Stomach (tissue), 9 donors: ENCODE measurements around the gene SPIN1. TPM values are rescaled to one million over a fixed set of nuclear protein-coding genes. Genes with fewer than 3 reads are reported as not detected.

Source experiments
- DNase-seq, 2 donors: peaks; one replicate each; pipeline versions ENCODE4 v3.0.0 to v3.0.0-alpha.2; 2013 to 2019
- H3K27ac ChIP-seq, 5 donors: fragments of 200-600 bp in 4 of 5; sonication (generic) in 4 of 5; one replicate each; pipeline ENCODE4 v1.5.1; 2013 to 2019; ENCODE audit warnings: mild to moderate bottlenecking in 1 of 5, moderate library complexity in 1 of 5
- H3K27me3 ChIP-seq, 3 donors: fragments of 200-600 bp; sonication (generic); one replicate each; pipeline ENCODE4 v1.5.1; 2017 to 2019; ENCODE audit warnings: mixed run types in 1 of 3
- H3K36me3 ChIP-seq, 4 donors: fragments of 200-600 bp; sonication (generic); 1 replicate in 3 of 4; 2 replicates in 1 of 4; pipeline ENCODE4 v1.5.1; 2016 to 2019
- H3K4me1 ChIP-seq, 4 donors: fragments of 200-600 bp; sonication (generic); one replicate each; pipeline ENCODE4 v1.5.1; 2016 to 2019
- H3K4me3 ChIP-seq, 4 donors: fragments of 200-600 bp; sonication (generic) in 3 of 4; one replicate each; pipeline ENCODE4 v1.5.1; 2016 to 2019; ENCODE audit warnings: mild to moderate bottlenecking in 1 of 4
- H3K9me3 ChIP-seq, 4 donors: fragments of 200-600 bp; sonication (generic); one replicate each; pipeline ENCODE4 v1.5.1; 2016 to 2019
- CTCF ChIP-seq, 7 experiments: fragments of 450-650 bp in 4 of 7; fragments of 200-600 bp in 3 of 7; sonication (generic) in 3 of 7; IDR thresholded peaks; one replicate each; pipeline ENCODE4 v1.5.1; 2016 to 2019; ENCODE audit warnings: antibody characterized with exemption in 7 of 7, control low read depth in 2 of 7, mild to moderate bottlenecking in 1 of 7
- EP300 ChIP-seq: sonication (generic); formaldehyde crosslinking; IDR thresholded peaks from one replicate; pipeline ENCODE4 v1.6.1; 2017; ENCODE audit warnings: antibody characterized with exemption
- POLR2A ChIP-seq, 4 donors: fragments of 450-650 bp; IDR thresholded peaks; one replicate each; pipeline ENCODE4 v1.6.1; 2016; ENCODE audit warnings: antibody characterized with exemption in 4 of 4, control low read depth in 2 of 4, mild to moderate bottlenecking in 1 of 4, moderate library complexity in 1 of 4
- POLR2AphosphoS5 ChIP-seq, 3 donors: sonication (generic); formaldehyde crosslinking; IDR thresholded peaks; one replicate each; pipeline ENCODE4 v1.6.1; 2016; ENCODE audit warnings: antibody characterized with exemption in 3 of 3
- WGBS, 5 donors: extraction: QIAGEN DNeasy Blood & Tissue Kit in 3 of 5; methylation state at CpG; one replicate each; pipeline versions ENCODE4 v1.1.5 to v1.1.7; 2013 to 2018; 5-methylcytosine and 5-hydroxymethylcytosine counted together
- intact Hi-C: fragments of 100-400 bp; cut with DNase I; formaldehyde crosslinking; loops from one replicate; pipeline ENCODE4 v1.15.1; 2023; ENCODE audit warnings: low total_unique reads
- polyA plus RNA-seq, 3 donors: library from polyadenylated mRNA; stranded (reverse); fragments of 200-250 nt; gene quantifications; one replicate each; pipeline ENCODE4 v1.2.3, GENCODE V29; 2013
- total RNA-seq, 5 donors: library from RNA; depleted of rRNA; stranded (reverse); fragments of >200 nt; gene quantifications; one replicate each; pipeline versions ENCODE4 v1.1.0 to v1.2.3, GENCODE V29; 2014 to 2016
- donor health status: healthy with polysubstance abuse.
- donor health status: Bipolar disorder and iron deficiency.
- donor health status: healthy.

The SPIN1 gene
- total and polyA plus RNA-seq, 8 donors, result 18.3 to 120 (median 33.8) TPM

GRCh38 chr9:88460587-88461332, 72.5 kb downstream of the SPIN1 start:
- TF ChIP-seq POLR2AphosphoS5 (IDR thresholded peaks at IDR 0.05) (no peak), POLR2A (IDR thresholded peaks at IDR 0.05) (no peak), EP300 (no peak), CTCF (IDR thresholded peaks at IDR 0.05) (no peak)
- no peak for DNase-seq
- Histone ChIP-seq H3K27me3 (no peaks in the 10 kb centered on the region), H3K4me3 (no peak overlapping the region), H3K4me1 (peaks cover 0 to 21% (median 5%) of the 10 kb centered on the region in 4 donors), H3K9me3 (no peaks in the 10 kb centered on the region), H3K27ac (no peak overlapping the region), H3K36me3 (peaks cover 0 to 23% (median 18%) of the 10 kb centered on the region in 4 donors)
- WGBS, 5 donors, result 82 to 88% (median 86%) methylated on average over 3 of the region's 3 CpGs
- intact Hi-C loops, result no loop called here

- Histone ChIP-seq H3K9me3 (no peaks in the 10 kb centered on the region), H3K36me3 (peaks cover 0 to 21% (median 11%) of the 10 kb centered on the region in 4 donors), H3K4me1 (peaks cover 0 to 21% (median 5%) of the 10 kb centered on the region in 4 donors), H3K27me3 (no peaks in the 10 kb centered on the region), H3K4me3 (no peak overlapping the region), H3K27ac (no peak overlapping the region)
- intact Hi-C loops, result no loop called here
- TF ChIP-seq POLR2A (IDR thresholded peaks at IDR 0.05) (no peak), POLR2AphosphoS5 (IDR thresholded peaks at IDR 0.05) (no peak), CTCF (IDR thresholded peaks at IDR 0.05) (no peak), EP300 (no peak)
- WGBS, 5 donors, result 94 to 97% (median 96%) methylated on average over 6 of the region's 6 CpGs
- DNase-seq, result no peak
Observed at GRCh38 chr9:88462191-88462590, 73.9 kb downstream of the SPIN1 start.

- DNase-seq, result no peak
- peaks cover 0 to 17% (median 0%) of the 10 kb centered on the region in 4 donors for H3K4me1 ChIP-seq
- H3K27ac ChIP-seq, result no peak overlapping the region
- H3K9me3 ChIP-seq, result no peaks in the 10 kb centered on the region
- H3K36me3 ChIP-seq, result peaks cover 6 to 39% (median 30%) of the 10 kb centered on the region in 4 donors
- TF ChIP-seq CTCF (IDR thresholded peaks at IDR 0.05), result no peak
- no peak for TF ChIP-seq POLR2A (IDR thresholded peaks at IDR 0.05)
- no peak for TF ChIP-seq POLR2AphosphoS5 (IDR thresholded peaks at IDR 0.05)
- no peak for TF ChIP-seq EP300
- H3K27me3 ChIP-seq, result no peaks in the 10 kb centered on the region
- H3K4me3 ChIP-seq, result no peak overlapping the region
- WGBS, 5 donors, result 41 to 64% (median 58%) methylated on average over 1 of the region's 1 CpG
- intact Hi-C loops, result no loop called here
Observed at GRCh38 chr9:88464851-88465250, 76.6 kb downstream of the SPIN1 start.

GRCh38 chr9:88468226-88468625, 80.0 kb downstream of the SPIN1 start:
- no peak overlapping the region for H3K27ac ChIP-seq
- no peak overlapping the region for H3K4me3 ChIP-seq
- WGBS, 5 donors, result 95 to 97% (median 97%) methylated on average over 9 of the region's 9 CpGs
- peaks cover 6 to 53% (median 44%) of the 10 kb centered on the region in 4 donors for H3K36me3 ChIP-seq
- no peaks in the 10 kb centered on the region for H3K9me3 ChIP-seq
- H3K27me3 ChIP-seq, result no peaks in the 10 kb centered on the region
- intact Hi-C loops, result no loop called here
- H3K4me1 ChIP-seq, result peaks cover 0 to 11% (median 0%) of the 10 kb centered on the region in 4 donors
- TF ChIP-seq POLR2A (IDR thresholded peaks at IDR 0.05) (no peak), CTCF (IDR thresholded peaks at IDR 0.05) (no peak), POLR2AphosphoS5 (IDR thresholded peaks at IDR 0.05) (no peak), EP300 (no peak)
- DNase-seq, result no peak
